Measurements from ENCODE around the gene G6PC2.

The G6PC2 gene

DNA sequence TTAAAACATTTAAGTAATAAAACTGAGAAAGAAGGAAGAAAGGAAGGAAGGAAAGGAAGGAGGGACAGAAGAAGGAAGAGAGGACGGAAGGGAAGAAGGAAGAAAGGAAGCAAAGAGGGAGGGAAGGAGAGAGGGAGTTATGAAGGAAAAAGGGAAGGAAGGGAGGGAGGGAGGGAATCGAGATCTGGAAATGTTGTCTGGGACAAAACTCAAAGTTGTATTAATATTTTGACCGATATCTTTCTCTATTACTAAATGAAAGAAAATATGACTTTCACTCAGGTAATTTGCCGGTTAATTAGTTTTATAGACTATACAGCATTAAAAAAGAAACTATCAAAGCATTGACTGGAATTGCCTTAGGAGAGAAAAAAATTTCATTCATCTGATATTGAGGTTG, 44.4 kb downstream of the G6PC2 start:
- DNase-seq (ENCODE audit: low read depth, low spot score) = no peak

DNA sequence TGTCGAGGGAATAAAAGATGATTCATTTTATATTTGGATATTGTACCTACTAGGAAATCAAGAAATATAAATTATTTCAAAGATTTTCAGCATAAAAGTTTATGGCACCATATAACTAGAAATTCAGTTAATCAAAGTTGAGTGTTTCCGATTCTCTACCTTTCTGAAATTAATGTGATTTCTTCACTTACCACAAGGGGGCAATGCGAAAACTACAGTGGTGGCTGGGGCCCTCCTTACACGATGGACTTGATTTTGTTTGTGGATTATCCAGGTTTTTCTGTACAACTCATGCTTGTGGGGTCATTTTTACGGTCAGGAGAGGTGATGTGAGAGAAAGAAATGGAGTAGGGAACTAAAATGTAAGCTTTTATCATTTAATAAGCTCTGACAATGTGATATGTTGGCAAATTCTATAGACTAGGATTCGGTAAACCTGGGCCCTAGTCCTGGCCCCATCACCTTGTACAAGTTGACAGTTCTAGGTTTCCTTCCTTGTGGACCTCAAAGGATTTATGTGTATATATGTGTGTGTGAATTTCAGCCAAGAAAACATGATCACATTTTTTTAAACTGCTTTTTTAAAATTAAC, 47.6 kb downstream of the G6PC2 start:
- no peak for DNase-seq (ENCODE audit: low read depth, low spot score)

DNA sequence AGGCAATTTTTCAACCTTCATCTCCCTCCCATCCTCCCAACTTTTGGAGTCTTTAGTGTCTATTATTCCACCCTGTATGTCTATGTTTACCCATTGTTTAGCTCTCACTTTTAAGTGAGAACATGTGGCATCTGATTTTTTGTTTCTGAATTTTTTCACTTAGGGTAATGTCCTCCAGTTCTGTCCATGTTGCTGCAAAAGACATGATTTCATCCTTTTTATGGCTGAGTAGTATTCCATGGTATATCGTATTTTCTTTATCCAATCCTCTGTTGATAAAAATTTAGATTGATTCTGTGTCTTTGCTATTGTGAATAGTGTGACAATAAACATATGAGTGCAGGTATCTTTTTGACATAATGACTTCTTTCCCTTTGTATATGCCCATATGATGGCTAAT, 48.2 kb downstream of the G6PC2 start:
- DNase-seq (ENCODE audit: low read depth, low spot score) = no peak

DNA sequence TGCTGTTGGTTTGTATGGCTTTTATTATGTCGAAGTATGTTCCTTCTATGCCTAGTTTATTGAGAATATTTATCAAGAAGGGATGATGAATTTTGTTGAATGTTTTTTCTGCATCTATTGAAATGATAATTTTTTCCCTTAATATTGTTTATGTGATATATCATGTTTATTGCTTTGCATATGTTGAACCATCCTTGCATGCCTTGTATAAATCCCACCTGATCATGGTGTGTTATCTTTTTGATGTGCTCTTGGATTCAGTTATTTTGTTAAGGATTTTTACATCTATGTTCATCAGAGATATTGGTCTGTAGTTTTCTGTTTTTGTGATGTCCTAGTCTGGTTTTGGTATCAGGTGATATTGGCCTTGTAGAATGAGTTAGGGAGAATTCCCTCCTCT, 50.8 kb downstream of the G6PC2 start:
- no peak for DNase-seq (ENCODE audit: low read depth, low spot score)

DNA sequence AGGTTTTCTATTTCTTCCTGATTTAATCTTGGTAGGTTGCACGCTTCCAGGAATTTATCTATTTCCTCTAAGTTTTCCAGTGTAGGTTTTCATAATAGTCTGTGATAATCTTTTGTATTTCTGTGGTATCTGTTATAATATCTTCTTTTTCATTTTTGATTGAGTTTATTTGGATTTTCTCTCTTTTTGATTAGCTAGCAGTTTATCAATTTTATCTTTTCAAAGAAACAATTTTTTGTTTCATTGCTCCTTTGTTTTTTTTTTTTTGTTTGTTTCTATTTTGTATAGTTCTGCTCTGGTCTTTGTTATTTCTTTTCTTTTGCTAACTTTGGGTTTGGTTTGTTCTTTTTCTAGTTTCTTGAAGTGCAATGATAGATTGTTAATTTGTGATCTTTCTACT, 51.3 kb downstream of the G6PC2 start:
- DNase-seq (ENCODE audit: low read depth, low spot score) = no peak

DNA sequence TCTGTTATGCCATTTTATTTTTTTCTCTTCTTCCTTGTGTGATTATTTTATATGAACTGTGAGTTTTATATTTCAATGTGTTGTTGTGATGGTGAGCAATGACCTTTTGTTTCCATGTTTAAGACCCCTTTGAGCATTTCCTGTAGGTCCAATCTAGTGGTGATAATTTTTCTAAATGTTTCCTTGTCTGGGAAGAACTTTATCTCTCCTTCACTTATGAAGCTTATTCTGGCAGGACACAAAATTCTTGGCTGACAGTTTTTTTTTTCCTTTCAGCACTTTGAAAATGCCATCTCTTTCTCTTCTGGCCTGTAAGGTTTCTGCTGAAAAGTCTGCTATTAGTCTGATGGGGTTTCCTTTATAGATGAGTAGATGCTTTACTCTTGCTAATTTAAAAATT, 53.2 kb downstream of the G6PC2 start:
- no peak for DNase-seq (ENCODE audit: low read depth, low spot score)

- no peak for DNase-seq (ENCODE audit: low read depth, low spot score)
Observed at GRCh38 chr2:168955321-168955720, 54.2 kb downstream of the G6PC2 start.

GRCh38 chr2:168956392-168956791, 55.3 kb downstream of the G6PC2 start:
- DNase-seq (ENCODE audit: low read depth, low spot score) = no peak
